ENCODE results near the gene CACNA1C. TPM values are rescaled to one million over a fixed set of nuclear protein-coding genes. Genes with fewer than 3 reads are reported as not detected.

The CACNA1C gene
- total RNA-seq, 2 donors from 2014 or later, result 0.86 to 6.3 TPM

DNA sequence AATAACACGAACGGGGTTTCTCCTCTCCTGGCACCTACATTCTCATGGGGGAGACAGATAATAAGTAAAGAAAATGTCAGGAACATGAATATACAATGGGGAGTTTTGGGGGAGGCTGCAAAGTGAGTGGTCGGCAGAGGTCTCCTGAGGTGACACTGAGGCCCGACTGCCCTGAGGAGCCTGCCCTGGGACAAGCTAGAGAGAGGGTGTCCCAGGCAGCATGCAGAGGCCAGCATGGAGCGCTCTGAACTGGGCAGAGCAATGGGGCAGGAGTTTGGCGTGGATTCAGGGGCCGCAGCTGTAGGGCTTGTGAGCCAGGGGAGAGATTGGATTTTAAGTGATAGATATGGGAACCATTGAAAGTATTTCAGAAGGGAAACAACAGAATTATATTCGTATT, 320.5 kb downstream of the CACNA1C start:
- peaks cover 2% of the 10 kb centered on the region for H3K27me3 Mint-ChIP-seq (ENCODE audit: insufficient read depth)
- TF ChIP-seq, protein P1, sequence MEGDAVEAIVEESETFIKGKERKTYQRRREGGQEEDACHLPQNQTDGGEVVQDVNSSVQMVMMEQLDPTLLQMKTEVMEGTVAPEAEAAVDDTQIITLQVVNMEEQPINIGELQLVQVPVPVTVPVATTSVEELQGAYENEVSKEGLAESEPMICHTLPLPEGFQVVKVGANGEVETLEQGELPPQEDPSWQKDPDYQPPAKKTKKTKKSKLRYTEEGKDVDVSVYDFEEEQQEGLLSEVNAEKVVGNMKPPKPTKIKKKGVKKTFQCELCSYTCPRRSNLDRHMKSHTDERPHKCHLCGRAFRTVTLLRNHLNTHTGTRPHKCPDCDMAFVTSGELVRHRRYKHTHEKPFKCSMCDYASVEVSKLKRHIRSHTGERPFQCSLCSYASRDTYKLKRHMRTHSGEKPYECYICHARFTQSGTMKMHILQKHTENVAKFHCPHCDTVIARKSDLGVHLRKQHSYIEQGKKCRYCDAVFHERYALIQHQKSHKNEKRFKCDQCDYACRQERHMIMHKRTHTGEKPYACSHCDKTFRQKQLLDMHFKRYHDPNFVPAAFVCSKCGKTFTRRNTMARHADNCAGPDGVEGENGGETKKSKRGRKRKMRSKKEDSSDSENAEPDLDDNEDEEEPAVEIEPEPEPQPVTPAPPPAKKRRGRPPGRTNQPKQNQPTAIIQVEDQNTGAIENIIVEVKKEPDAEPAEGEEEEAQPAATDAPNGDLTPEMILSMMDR (conservative IDR thresholded peaks at IDR 0.05), result no peak
- H3K36me3 Mint-ChIP-seq (ENCODE audit: low read depth), result no peaks in the 10 kb centered on the region
- H3K36me3 ChIP-seq (ENCODE audit: control insufficient read depth, insufficient read depth, low read length), result no peaks in the 10 kb centered on the region
- H3K4me1 ChIP-seq (ENCODE audit: control insufficient read depth, insufficient read depth, low read length), result no peaks in the 10 kb centered on the region
- H3K4me1 Mint-ChIP-seq, result peaks cover 15% of the 10 kb centered on the region
- no peaks in the 10 kb centered on the region for H3K27me3 ChIP-seq (ENCODE audit: control insufficient read depth, insufficient read depth, low read length, poor library complexity, severe bottlenecking)
- no peaks in the 10 kb centered on the region for H3K9me3 Mint-ChIP-seq
- H3K9ac ChIP-seq (ENCODE audit: extremely low read depth, low read length, poor library complexity, severe bottlenecking), result no peak overlapping the region
- 95 to 96% methylated on average over 7 to 8 of the region's 8 CpGs for WGBS, 2 experiments (ENCODE audit: insufficient coverage in 1 of 2, insufficient read length in 1 of 2)
- DNase-seq, result peak; percentile 41
- H3K4me3 Mint-ChIP-seq, result no peak overlapping the region
- no peak overlapping the region for H3K4me3 ChIP-seq (ENCODE audit: low read length)
- H3K27ac ChIP-seq (ENCODE audit: low read depth, low read length), result no peak overlapping the region
- H3K9me3 ChIP-seq (ENCODE audit: control insufficient read depth, low read length), result no peaks in the 10 kb centered on the region
- no peak overlapping the region for H3K27ac Mint-ChIP-seq

DNA sequence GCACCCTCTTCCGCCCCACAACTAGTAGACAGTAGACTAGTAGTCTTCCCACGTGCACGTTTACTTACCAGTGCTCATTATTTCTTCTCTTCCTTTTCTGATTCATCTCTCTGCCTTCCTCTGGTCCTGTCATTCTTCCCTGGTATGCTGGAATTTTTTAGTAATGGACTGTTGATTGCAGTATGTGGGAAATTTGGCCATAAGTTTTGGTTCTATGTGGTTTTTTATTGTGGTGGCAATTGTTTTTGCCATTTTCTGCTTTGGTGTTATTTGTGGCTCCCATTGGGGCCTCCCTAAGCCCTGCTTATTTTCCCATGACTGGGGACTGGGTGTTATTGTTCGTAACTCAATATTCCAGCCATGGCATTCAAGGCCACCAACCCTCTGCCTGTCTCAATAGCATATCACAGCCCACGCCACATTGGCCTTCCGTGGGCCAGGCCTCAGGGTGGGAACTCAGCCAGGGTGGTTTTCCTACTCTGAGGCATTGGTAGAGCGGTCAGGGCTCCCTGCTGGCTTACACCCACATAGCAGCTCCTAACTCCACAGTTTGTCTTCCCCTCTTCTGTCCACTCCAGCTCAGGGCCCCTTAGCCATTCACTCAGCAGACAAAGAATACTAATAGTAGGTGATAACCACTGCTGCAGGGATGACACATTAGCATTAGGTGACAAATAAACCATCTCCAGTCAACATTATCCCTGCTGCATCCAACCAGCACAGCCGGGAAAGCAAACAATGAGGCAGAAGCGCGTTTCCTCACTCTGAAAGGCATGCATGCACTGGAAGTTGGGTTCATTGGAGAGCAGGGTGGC, 321.5 kb downstream of the CACNA1C start:
- DNase-seq, result peak; percentile 66
- H3K4me3 Mint-ChIP-seq, result no peak overlapping the region
- H3K27me3 Mint-ChIP-seq (ENCODE audit: insufficient read depth), result peaks cover 2% of the 10 kb centered on the region
- TF ChIP-seq, protein P1 (conservative IDR thresholded peaks at IDR 0.05), result peak; percentile 20
- no peak overlapping the region for H3K27ac ChIP-seq (ENCODE audit: low read depth, low read length)
- H3K27me3 ChIP-seq (ENCODE audit: control insufficient read depth, insufficient read depth, low read length, poor library complexity, severe bottlenecking), result no peaks in the 10 kb centered on the region
- peaks cover 15% of the 10 kb centered on the region for H3K4me1 Mint-ChIP-seq
- H3K4me1 ChIP-seq (ENCODE audit: control insufficient read depth, insufficient read depth, low read length), result no peaks in the 10 kb centered on the region
- no peak overlapping the region for H3K27ac Mint-ChIP-seq
- no peak overlapping the region for H3K4me3 ChIP-seq (ENCODE audit: low read length)
- no peaks in the 10 kb centered on the region for H3K36me3 ChIP-seq (ENCODE audit: control insufficient read depth, insufficient read depth, low read length)
- no peaks in the 10 kb centered on the region for H3K9me3 ChIP-seq (ENCODE audit: control insufficient read depth, low read length)
- no peaks in the 10 kb centered on the region for H3K9me3 Mint-ChIP-seq
- 89 to 93% methylated on average over 6 to 10 of the region's 10 CpGs for WGBS, 2 experiments (ENCODE audit: insufficient coverage in 1 of 2, insufficient read length in 1 of 2)
- H3K36me3 Mint-ChIP-seq (ENCODE audit: low read depth), result no peaks in the 10 kb centered on the region
- no peak overlapping the region for H3K9ac ChIP-seq (ENCODE audit: extremely low read depth, low read length, poor library complexity, severe bottlenecking)

DNA sequence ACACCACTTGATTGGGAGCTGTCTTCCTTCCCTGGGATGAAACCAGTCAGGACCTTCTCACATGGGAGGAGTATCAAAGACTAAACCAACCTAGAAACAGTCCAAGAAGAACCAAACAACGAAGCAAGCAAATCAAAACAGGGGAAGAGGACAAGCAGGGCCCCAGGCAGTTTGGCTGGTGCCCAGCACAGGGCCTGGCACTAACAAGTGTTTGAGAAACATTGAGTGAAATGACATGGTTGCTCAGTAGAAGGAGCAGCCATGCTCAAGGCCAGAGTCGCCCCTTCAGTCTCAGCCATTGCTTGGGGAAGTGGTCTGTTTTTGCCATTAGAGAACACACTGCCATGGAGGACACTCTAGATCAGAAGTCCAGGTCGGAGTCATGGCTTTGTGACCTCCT, 323.1 kb downstream of the CACNA1C start:
- H3K36me3 ChIP-seq (ENCODE audit: control insufficient read depth, insufficient read depth, low read length), result no peaks in the 10 kb centered on the region
- no peaks in the 10 kb centered on the region for H3K36me3 Mint-ChIP-seq (ENCODE audit: low read depth)
- H3K4me1 Mint-ChIP-seq, result peaks cover 15% of the 10 kb centered on the region
- no peak overlapping the region for H3K4me3 ChIP-seq (ENCODE audit: low read length)
- peaks cover 13% of the 10 kb centered on the region for H3K27me3 Mint-ChIP-seq (ENCODE audit: insufficient read depth)
- WGBS, 2 experiments (ENCODE audit: insufficient coverage in 1 of 2, insufficient read length in 1 of 2), result 92% methylated on average over 2 to 3 of the region's 3 CpGs
- H3K9me3 Mint-ChIP-seq, result no peaks in the 10 kb centered on the region
- DNase-seq, result peak; percentile 38
- H3K4me1 ChIP-seq (ENCODE audit: control insufficient read depth, insufficient read depth, low read length), result no peaks in the 10 kb centered on the region
- H3K27ac Mint-ChIP-seq, result no peak overlapping the region
- no peak overlapping the region for H3K27ac ChIP-seq (ENCODE audit: low read depth, low read length)
- no peak overlapping the region for H3K9ac ChIP-seq (ENCODE audit: extremely low read depth, low read length, poor library complexity, severe bottlenecking)
- H3K27me3 ChIP-seq (ENCODE audit: control insufficient read depth, insufficient read depth, low read length, poor library complexity, severe bottlenecking), result no peaks in the 10 kb centered on the region
- no peak overlapping the region for H3K4me3 Mint-ChIP-seq
- TF ChIP-seq, protein P1 (conservative IDR thresholded peaks at IDR 0.05), result no peak
- H3K9me3 ChIP-seq (ENCODE audit: control insufficient read depth, low read length), result no peaks in the 10 kb centered on the region

All from endodermal cell (in vitro differentiated cells).